Stimulated activated CD4-positive, alpha-beta T cell treated with anti-CD3 and anti-CD28 coated beads, Interleukin-12 subunit alpha, Interleukin-12 subunit beta, amount 100 ng/mL, for 48 hours (primary cell): ENCODE measurements around the gene ASIC4.

Experiments used
- DNase-seq, 3 donors: peaks; one replicate each; pipeline ENCODE4 v3.0.0-alpha.2; 2020; ENCODE audit warnings: low read depth in 2 of 3, low spot score in 1 of 3

The ASIC4 gene

GRCh38 chr2:219566640-219567039, 52.4 kb downstream of the ASIC4 start:
- no peak for DNase-seq

- no peak for DNase-seq
Measured at GRCh38 chr2:219567131-219567530, 52.8 kb downstream of the ASIC4 start.

- DNase-seq: no peak
Measured at GRCh38 chr2:219567791-219568361, 53.6 kb downstream of the ASIC4 start.

- DNase-seq: no peak
Measured at GRCh38 chr2:219569041-219569440, 54.8 kb downstream of the ASIC4 start.

GRCh38 chr2:219569635-219570034, 55.4 kb downstream of the ASIC4 start:
- DNase-seq: no peak

- DNase-seq: no peak
Measured at GRCh38 chr2:219570194-219570923, 56.1 kb downstream of the ASIC4 start.

- no peak for DNase-seq
Measured at GRCh38 chr2:219570924-219571310, 56.6 kb downstream of the ASIC4 start.

- DNase-seq: no peak
Measured at GRCh38 chr2:219571311-219572236, 57.3 kb downstream of the ASIC4 start, which contains the start of gene OBSL1. Gene OBSL1, minus strand, starts transcription at chr2:219571539. Its CDS starts 307 bp downstream, at chr2:219571232.

- DNase-seq: no peak
Measured at GRCh38 chr2:219572237-219573001, 58.1 kb downstream of the ASIC4 start, which contains the start of gene INHA. Gene INHA, plus strand, starts transcription at chr2:219572310. Its CDS starts 65 bp downstream, at chr2:219572375.

GRCh38 chr2:219573166-219573565, 58.9 kb downstream of the ASIC4 start:
- no peak for DNase-seq

GRCh38 chr2:219574484-219575311, 60.4 kb downstream of the ASIC4 start:
- no peak for DNase-seq

- no peak for DNase-seq
Measured at GRCh38 chr2:219575566-219576504, 61.6 kb downstream of the ASIC4 start.

GRCh38 chr2:219576505-219577388, 62.5 kb downstream of the ASIC4 start:
- DNase-seq: no peak

- DNase-seq: no peak
Measured at GRCh38 chr2:219578811-219579613, 64.7 kb downstream of the ASIC4 start.

- DNase-seq: no peak
Measured at GRCh38 chr2:219581346-219581745, 67.1 kb downstream of the ASIC4 start.
